Liver (tissue), 9 donors: Measurements from ENCODE around the gene NNT. TPM values are rescaled to one million over a fixed set of nuclear protein-coding genes. Genes with fewer than 3 reads are reported as not detected.

Experiments
- DNase-seq: peaks from one replicate; pipeline ENCODE4 v3.0.0-alpha.2; 2017; ENCODE audit warnings: low spot score
- H3K27ac ChIP-seq, 2 donors: one replicate each; pipeline ENCODE4 v1.7.0; 2013; ENCODE audit warnings: inconsistent platforms in 2 of 2, low read length in 2 of 2, control low read depth in 1 of 2, low read depth in 1 of 2, mild to moderate bottlenecking in 1 of 2
- H3K27me3 ChIP-seq, 4 donors: one replicate each; pipeline versions ENCODE4 v1.6.1 to v1.7.0; 2013; ENCODE audit warnings: low read length in 3 of 4, inconsistent platforms in 1 of 4, mild to moderate bottlenecking in 1 of 4, moderate library complexity in 1 of 4; ENCODE audit not compliant: control insufficient read depth in 4 of 4, insufficient read depth in 4 of 4
- H3K36me3 ChIP-seq, 4 donors: one replicate each; pipeline versions ENCODE4 v1.6.1 to v1.7.0; 2013; ENCODE audit warnings: low read length in 3 of 4, mild to moderate bottlenecking in 3 of 4, low read depth in 1 of 4, moderate library complexity in 1 of 4; ENCODE audit not compliant: control insufficient read depth in 4 of 4, insufficient read depth in 3 of 4
- H3K4me1 ChIP-seq, 4 donors: one replicate each; pipeline versions ENCODE4 v1.6.1 to v1.7.0; 2013; ENCODE audit warnings: low read length in 3 of 4, mild to moderate bottlenecking in 3 of 4, moderate library complexity in 1 of 4; ENCODE audit not compliant: control insufficient read depth in 4 of 4, insufficient read depth in 4 of 4
- H3K4me3 ChIP-seq, 3 donors: one replicate each; pipeline versions ENCODE4 v1.6.1 to v1.7.0; 2013; ENCODE audit warnings: low read length in 3 of 3, control low read depth in 1 of 3, low read depth in 1 of 3, mild to moderate bottlenecking in 1 of 3
- H3K9ac ChIP-seq, 2 donors: one replicate each; pipeline ENCODE4 v1.7.0; 2013; ENCODE audit warnings: low read length in 2 of 2, mild to moderate bottlenecking in 2 of 2, moderate library complexity in 2 of 2, control low read depth in 1 of 2, low read depth in 1 of 2
- H3K9me3 ChIP-seq, 4 donors: one replicate each; pipeline versions ENCODE4 v1.6.1 to v1.7.0; 2013; ENCODE audit warnings: low read length in 3 of 4; ENCODE audit not compliant: control insufficient read depth in 4 of 4
- ATF3 ChIP-seq: IDR thresholded peaks from 2 replicates; pipeline ENCODE4 v1.6.1; 2016; ENCODE audit warnings: antibody characterized with exemption
- CTCF ChIP-seq: fragments of 150-350 bp; IDR thresholded peaks from 2 replicates; pipeline ENCODE4 v1.5.1; 2017; ENCODE audit warnings: improper control_type of control experiment, low read depth, low read length; ENCODE audit not compliant: missing input control
- FOXA1 ChIP-seq: IDR thresholded peaks from 2 replicates; pipeline ENCODE4 v1.6.1; 2016; ENCODE audit warnings: antibody characterized with exemption
- FOXA2 ChIP-seq: IDR thresholded peaks from 2 replicates; pipeline ENCODE4 v1.6.1; 2016; ENCODE audit warnings: antibody characterized with exemption
- GABPA ChIP-seq, 2 donors: IDR thresholded peaks in 1 of 2; conservative IDR thresholded peaks in 1 of 2; 2 replicates each; pipeline ENCODE4 v1.6.1; 2016; ENCODE audit warnings: antibody characterized with exemption in 2 of 2, mild to moderate bottlenecking in 1 of 2, moderate library complexity in 1 of 2
- HNF4A ChIP-seq, 2 donors: conservative IDR thresholded peaks; 2 replicates each; pipeline ENCODE4 v1.6.1; 2016; ENCODE audit warnings: antibody characterized with exemption in 2 of 2, mild to moderate bottlenecking in 2 of 2
- HNF4G ChIP-seq: IDR thresholded peaks from 2 replicates; pipeline ENCODE4 v1.6.1; 2016; ENCODE audit warnings: antibody characterized with exemption
- JUND ChIP-seq, 2 donors: IDR thresholded peaks; 2 replicates each; pipeline ENCODE4 v1.6.1; 2016; ENCODE audit warnings: antibody characterized with exemption in 2 of 2
- MAX ChIP-seq: IDR thresholded peaks from 2 replicates; pipeline ENCODE4 v1.6.1; 2016; ENCODE audit warnings: antibody characterized with exemption
- NR2F2 ChIP-seq: IDR thresholded peaks from 2 replicates; pipeline ENCODE4 v1.6.1; 2016; ENCODE audit warnings: antibody characterized with exemption
- RAD21 ChIP-seq, 2 donors: IDR thresholded peaks; 2 replicates each; pipeline ENCODE4 v1.6.1; 2016; ENCODE audit warnings: antibody characterized with exemption in 2 of 2, mild to moderate bottlenecking in 2 of 2
- REST ChIP-seq: IDR thresholded peaks from 2 replicates; pipeline ENCODE4 v1.6.1; 2016; ENCODE audit warnings: antibody characterized with exemption, mild to moderate bottlenecking
- RXRA ChIP-seq, 2 donors: IDR thresholded peaks; 2 replicates each; pipeline ENCODE4 v1.6.1; 2017 to 2018; ENCODE audit warnings: antibody characterized with exemption in 2 of 2, mild to moderate bottlenecking in 1 of 2
- SP1 ChIP-seq: IDR thresholded peaks from 2 replicates; pipeline ENCODE4 v1.6.1; 2018; ENCODE audit warnings: antibody characterized with exemption, mild to moderate bottlenecking
- TAF1 ChIP-seq: conservative IDR thresholded peaks from 2 replicates; pipeline ENCODE4 v1.6.1; 2016; ENCODE audit warnings: antibody characterized with exemption, mild to moderate bottlenecking
- YY1 ChIP-seq: IDR thresholded peaks from 2 replicates; pipeline ENCODE4 v1.6.1; 2016; ENCODE audit warnings: antibody characterized with exemption, mild to moderate bottlenecking
- WGBS: extraction: QIAGEN DNeasy Blood & Tissue Kit; methylation state at CpG from one replicate; pipeline ENCODE4 v1.1.7; 2013; 5-methylcytosine and 5-hydroxymethylcytosine counted together
- polyA plus RNA-seq, 2 donors: library from polyadenylated mRNA; stranded (reverse) in 1 of 2; unstranded in 1 of 2; fragments of 200-250 nt in 1 of 2; fragments of >200 nt in 1 of 2; fragmentation: Nextera tagmentation in 1 of 2; extraction: Ambion mirVana in 1 of 2; gene quantifications; one replicate each; pipeline versions ENCODE4 v1.2.1 to v1.2.3, GENCODE V29; 2013 to 2015
- total RNA-seq, 2 donors: library from RNA; depleted of rRNA; stranded (reverse); fragments of >200 nt; gene quantifications; one replicate each; pipeline ENCODE4 v1.2.3, GENCODE V29; 2014
- TF ChIP-seq, protein P1 (sequence below): IDR thresholded peaks from 2 replicates; pipeline ENCODE4 v1.6.1; 2016; ENCODE audit warnings: antibody characterized with exemption
- donor health status: healthy.
- donor health status: healthy.
- donor health status: healthy.
- donor health status: healthy.
- donor health status: healthy.

Gene NNT
- total and polyA plus RNA-seq, 4 donors: 45.4 to 154 (median 89.2) TPM

DNA sequence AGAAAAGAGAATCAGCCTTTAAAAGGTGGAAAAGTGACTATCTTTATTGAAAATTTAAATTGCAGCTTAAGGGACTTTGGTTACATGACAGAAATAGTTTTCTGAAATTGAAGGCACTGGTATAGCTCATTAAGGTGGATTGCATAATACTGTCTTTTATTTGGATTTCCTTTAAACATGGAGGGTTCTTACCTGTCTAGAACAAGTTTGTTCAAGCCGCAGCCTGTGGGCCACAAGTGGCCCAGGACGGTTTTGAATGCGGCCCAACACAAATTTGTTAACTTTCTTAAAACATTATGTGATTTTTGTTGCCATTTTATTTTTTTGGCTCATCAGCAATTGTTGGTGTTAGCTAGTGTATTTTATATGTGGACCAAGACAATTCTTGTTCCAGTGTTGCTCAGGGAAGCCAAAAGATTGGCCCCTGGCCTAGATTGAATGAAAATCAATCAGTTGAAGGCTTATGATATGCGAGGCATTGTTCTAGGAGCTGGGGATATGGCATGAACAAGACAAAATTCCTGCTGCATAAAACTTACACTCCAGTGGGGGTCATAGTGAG lies 18.0 kb downstream of the NNT start:
- H3K9me3 ChIP-seq: no peaks in the 10 kb centered on the region
- H3K36me3 ChIP-seq: peaks cover 0 to 9% (median 1%) of the 10 kb centered on the region in 4 donors
- no peak overlapping the region for H3K9ac ChIP-seq
- no peaks in the 10 kb centered on the region for H3K27me3 ChIP-seq
- 87% methylated on average over 4 of the region's 4 CpGs for WGBS
- peaks cover 13 to 35% (median 20%) of the 10 kb centered on the region in 4 donors for H3K4me1 ChIP-seq
- peak overlapping the region; percentile 90 to 95 for H3K27ac ChIP-seq
- TF ChIP-seq TAF1 (no peak), RAD21 (IDR thresholded peaks at IDR 0.05) (no peak), HNF4A (conservative IDR thresholded peaks at IDR 0.05) (no peak), SP1 (no peak), FOXA1 (no peak)
- no peak for DNase-seq
- H3K4me3 ChIP-seq: no peak overlapping the region

GRCh38 chr5:43622074-43622473 lies 19.1 kb downstream of the NNT start:
- H3K9ac ChIP-seq: no peak overlapping the region
- 94% methylated on average over 3 of the region's 3 CpGs for WGBS
- H3K36me3 ChIP-seq: peaks cover 0 to 9% (median 1%) of the 10 kb centered on the region in 4 donors
- TF ChIP-seq NR2F2: no peak
- TF ChIP-seq HNF4A (conservative IDR thresholded peaks at IDR 0.05): no peak
- no peak for TF ChIP-seq RAD21 (IDR thresholded peaks at IDR 0.05)
- no peak for TF ChIP-seq JUND (IDR thresholded peaks at IDR 0.05)
- no peak for TF ChIP-seq MAX
- no peak for TF ChIP-seq ATF3
- H3K27ac ChIP-seq: no peak overlapping the region
- H3K4me3 ChIP-seq: no peak overlapping the region
- no peaks in the 10 kb centered on the region for H3K9me3 ChIP-seq
- H3K4me1 ChIP-seq: peaks cover 9 to 25% (median 18%) of the 10 kb centered on the region in 4 donors
- no peaks in the 10 kb centered on the region for H3K27me3 ChIP-seq
- DNase-seq: no peak

GRCh38 chr5:43623048-43623680 lies 20.2 kb downstream of the NNT start:
- TF ChIP-seq HNF4A (conservative IDR thresholded peaks at IDR 0.05) (no peak), HNF4G (no peak), CTCF (no peak), FOXA2 (no peak), FOXA1 (no peak), REST (no peak), RAD21 (IDR thresholded peaks at IDR 0.05) (no peak), MAX (no peak), JUND (IDR thresholded peaks at IDR 0.05) (no peak), SP1 (no peak), ATF3 (no peak), NR2F2 (no peak), TAF1 (no peak), RXRA (IDR thresholded peaks at IDR 0.05) (no peak), YY1 (no peak), GABPA (IDR thresholded peaks at IDR 0.05 in 1 of 2, conservative IDR thresholded peaks at IDR 0.05 in 1 of 2) (no peak)
- TF ChIP-seq, protein P1, sequence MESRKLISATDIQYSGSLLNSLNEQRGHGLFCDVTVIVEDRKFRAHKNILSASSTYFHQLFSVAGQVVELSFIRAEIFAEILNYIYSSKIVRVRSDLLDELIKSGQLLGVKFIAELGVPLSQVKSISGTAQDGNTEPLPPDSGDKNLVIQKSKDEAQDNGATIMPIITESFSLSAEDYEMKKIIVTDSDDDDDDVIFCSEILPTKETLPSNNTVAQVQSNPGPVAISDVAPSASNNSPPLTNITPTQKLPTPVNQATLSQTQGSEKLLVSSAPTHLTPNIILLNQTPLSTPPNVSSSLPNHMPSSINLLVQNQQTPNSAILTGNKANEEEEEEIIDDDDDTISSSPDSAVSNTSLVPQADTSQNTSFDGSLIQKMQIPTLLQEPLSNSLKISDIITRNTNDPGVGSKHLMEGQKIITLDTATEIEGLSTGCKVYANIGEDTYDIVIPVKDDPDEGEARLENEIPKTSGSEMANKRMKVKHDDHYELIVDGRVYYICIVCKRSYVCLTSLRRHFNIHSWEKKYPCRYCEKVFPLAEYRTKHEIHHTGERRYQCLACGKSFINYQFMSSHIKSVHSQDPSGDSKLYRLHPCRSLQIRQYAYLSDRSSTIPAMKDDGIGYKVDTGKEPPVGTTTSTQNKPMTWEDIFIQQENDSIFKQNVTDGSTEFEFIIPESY: no peak
- no peak for DNase-seq
- H3K36me3 ChIP-seq: peaks cover 0 to 9% (median 1%) of the 10 kb centered on the region in 4 donors
- no peaks in the 10 kb centered on the region for H3K9me3 ChIP-seq
- WGBS: 92% methylated on average over 3 of the region's 3 CpGs
- no peak overlapping the region for H3K27ac ChIP-seq
- no peaks in the 10 kb centered on the region for H3K27me3 ChIP-seq
- no peak overlapping the region for H3K9ac ChIP-seq
- peaks cover 5 to 23% (median 17%) of the 10 kb centered on the region in 4 donors for H3K4me1 ChIP-seq
- H3K4me3 ChIP-seq: no peak overlapping the region
